ENCODE results near the gene HOXC6. TPM values are rescaled to one million over a fixed set of nuclear protein-coding genes. Genes with fewer than 3 reads are reported as not detected.
"Not testable (repeated sequence)": the region's sequence is repeated elsewhere in the genome, so short reads cannot be mapped to it uniquely, and the experiment has no call there.

Gene HOXC6
- polyA plus RNA-seq, 3 donors = not detected

DNA sequence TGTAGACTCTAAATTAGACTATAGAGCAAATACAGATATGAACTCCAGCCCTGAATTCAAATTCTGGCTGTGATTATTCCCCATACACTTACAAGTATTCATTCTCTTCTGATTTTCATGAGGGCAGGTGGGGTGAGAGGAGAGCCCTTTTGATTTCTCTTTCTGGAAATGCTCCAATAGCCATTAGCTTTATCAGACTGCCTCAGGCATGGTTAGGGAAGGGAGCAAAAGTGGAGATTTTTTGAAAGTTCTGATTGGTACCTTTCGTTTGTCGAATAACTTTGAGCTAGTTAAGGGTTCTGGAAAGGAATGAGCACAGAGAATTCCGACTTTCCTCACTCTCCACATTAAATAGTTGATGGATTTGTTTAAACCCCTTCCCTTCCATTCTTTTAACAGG, 12.4 kb downstream of the HOXC6 start:
- Histone ChIP-seq H4K20me1 (ENCODE audit: insufficient read depth, low read length) (no peaks in the 10 kb centered on the region), H3K4me2 (replicated peaks; ENCODE audit: extremely low read depth, low read length, poor library complexity, severe bottlenecking) (no peak overlapping the region), H3K36me3 (replicated peaks in 1 of 2; ENCODE audit: control insufficient read depth in 1 of 2, insufficient read depth in 2 of 2, low read length in 2 of 2) (no peaks in the 10 kb centered on the region), H3K27me3 (ENCODE audit: control insufficient read depth in 2 of 2, insufficient read depth in 2 of 2, low read length in 2 of 2) (peaks cover 84 to 98% of the 10 kb centered on the region in 2 donors), H2AFZ (ENCODE audit: insufficient read depth, low read depth, low read length, poor library complexity, severe bottlenecking) (no peak overlapping the region), H3K27ac (ENCODE audit: low read depth in 1 of 2, low read length in 2 of 2) (no peak overlapping the region), H3K4me1 (ENCODE audit: control insufficient read depth in 1 of 2, insufficient read depth in 2 of 2, low read length in 2 of 2) (no peaks in the 10 kb centered on the region), H3K79me2 (ENCODE audit: insufficient read depth, low read length) (no peaks in the 10 kb centered on the region), H3K4me3 (replicated peaks in 1 of 3; ENCODE audit: low read depth in 2 of 3, low read length in 3 of 3) (no peak overlapping the region), H3K9ac (ENCODE audit: insufficient read depth, low read length, poor library complexity, severe bottlenecking) (no peak overlapping the region), H3K9me3 (replicated peaks in 1 of 2; ENCODE audit: control insufficient read depth in 1 of 2, insufficient read depth in 1 of 2, low read length in 2 of 2) (peaks cover 0 to 36% of the 10 kb centered on the region in 2 donors)
- DNase-seq = no peak
- peak overlapping the region in 1 of 2 donors; percentile 71 for H3K4me3 Mint-ChIP-seq
- TF ChIP-seq, protein P1, sequence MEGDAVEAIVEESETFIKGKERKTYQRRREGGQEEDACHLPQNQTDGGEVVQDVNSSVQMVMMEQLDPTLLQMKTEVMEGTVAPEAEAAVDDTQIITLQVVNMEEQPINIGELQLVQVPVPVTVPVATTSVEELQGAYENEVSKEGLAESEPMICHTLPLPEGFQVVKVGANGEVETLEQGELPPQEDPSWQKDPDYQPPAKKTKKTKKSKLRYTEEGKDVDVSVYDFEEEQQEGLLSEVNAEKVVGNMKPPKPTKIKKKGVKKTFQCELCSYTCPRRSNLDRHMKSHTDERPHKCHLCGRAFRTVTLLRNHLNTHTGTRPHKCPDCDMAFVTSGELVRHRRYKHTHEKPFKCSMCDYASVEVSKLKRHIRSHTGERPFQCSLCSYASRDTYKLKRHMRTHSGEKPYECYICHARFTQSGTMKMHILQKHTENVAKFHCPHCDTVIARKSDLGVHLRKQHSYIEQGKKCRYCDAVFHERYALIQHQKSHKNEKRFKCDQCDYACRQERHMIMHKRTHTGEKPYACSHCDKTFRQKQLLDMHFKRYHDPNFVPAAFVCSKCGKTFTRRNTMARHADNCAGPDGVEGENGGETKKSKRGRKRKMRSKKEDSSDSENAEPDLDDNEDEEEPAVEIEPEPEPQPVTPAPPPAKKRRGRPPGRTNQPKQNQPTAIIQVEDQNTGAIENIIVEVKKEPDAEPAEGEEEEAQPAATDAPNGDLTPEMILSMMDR (IDR thresholded peaks at IDR 0.05) = no peak
- H3K9me3 Mint-ChIP-seq = peaks cover 0 to 22% (median 5%) of the 10 kb centered on the region in 7 donors
- peaks cover 95 to 98% (median 95%) of the 10 kb centered on the region in 3 donors for H3K27me3 Mint-ChIP-seq (ENCODE audit: low read depth in 3 of 3)
- H3K36me3 Mint-ChIP-seq = no peaks in the 10 kb centered on the region
- no peaks in the 10 kb centered on the region for H3K4me1 Mint-ChIP-seq
- no CpG with 5 or more reads among the region's 3 CpGs for WGBS (ENCODE audit: insufficient coverage)
- intact Hi-C loops (cut with micrococcal nuclease) = no loop called here
- H3K27ac Mint-ChIP-seq = no peak overlapping the region

DNA sequence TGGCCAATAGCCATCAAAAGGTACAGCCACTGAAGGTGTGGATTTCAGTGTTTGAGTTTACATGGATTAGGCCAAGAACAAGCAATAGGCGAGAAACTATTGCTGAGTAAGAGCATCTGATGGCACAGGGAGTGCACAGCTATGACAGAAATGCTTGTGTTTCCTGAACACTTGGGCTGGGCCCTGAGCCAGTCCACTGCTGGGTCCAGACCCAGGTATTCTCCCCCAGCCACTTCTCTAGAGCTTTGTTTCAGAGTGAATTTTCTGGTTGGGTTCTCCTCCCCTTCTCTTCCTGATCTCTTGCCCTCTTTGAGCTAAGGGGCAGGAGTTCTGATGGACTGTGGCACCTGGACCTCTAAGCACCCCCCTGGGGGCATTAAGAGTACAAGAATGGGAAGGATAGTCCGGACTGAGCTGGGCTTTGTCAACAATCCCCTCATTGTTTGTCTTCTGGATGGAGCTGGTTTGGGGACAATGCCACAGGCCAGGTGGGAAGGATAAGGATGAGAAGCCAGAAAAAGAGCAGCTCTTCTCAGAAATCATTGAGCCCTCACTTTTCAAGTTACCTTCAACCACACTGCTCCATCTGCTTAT, 13.0 kb downstream of the HOXC6 start:
- Histone ChIP-seq H2AFZ (ENCODE audit: insufficient read depth, low read depth, low read length, poor library complexity, severe bottlenecking) (no peak overlapping the region), H3K27me3 (ENCODE audit: control insufficient read depth in 2 of 2, insufficient read depth in 2 of 2, low read length in 2 of 2) (peaks cover 86 to 98% of the 10 kb centered on the region in 2 donors), H3K9me3 (replicated peaks in 1 of 2; ENCODE audit: control insufficient read depth in 1 of 2, insufficient read depth in 1 of 2, low read length in 2 of 2) (peaks cover 0 to 34% of the 10 kb centered on the region in 2 donors), H3K4me1 (ENCODE audit: control insufficient read depth in 1 of 2, insufficient read depth in 2 of 2, low read length in 2 of 2) (no peaks in the 10 kb centered on the region), H3K4me2 (replicated peaks; ENCODE audit: extremely low read depth, low read length, poor library complexity, severe bottlenecking) (no peak overlapping the region), H4K20me1 (ENCODE audit: insufficient read depth, low read length) (no peaks in the 10 kb centered on the region), H3K36me3 (replicated peaks in 1 of 2; ENCODE audit: control insufficient read depth in 1 of 2, insufficient read depth in 2 of 2, low read length in 2 of 2) (no peaks in the 10 kb centered on the region), H3K9ac (ENCODE audit: insufficient read depth, low read length, poor library complexity, severe bottlenecking) (no peak overlapping the region), H3K27ac (ENCODE audit: low read depth in 1 of 2, low read length in 2 of 2) (no peak overlapping the region), H3K79me2 (ENCODE audit: insufficient read depth, low read length) (no peaks in the 10 kb centered on the region), H3K4me3 (replicated peaks in 1 of 3; ENCODE audit: low read depth in 2 of 3, low read length in 3 of 3) (no peak overlapping the region)
- no peak overlapping the region for H3K27ac Mint-ChIP-seq
- DNase-seq = no peak
- intact Hi-C loops (cut with micrococcal nuclease) = no loop called here
- peaks cover 95 to 98% (median 95%) of the 10 kb centered on the region in 3 donors for H3K27me3 Mint-ChIP-seq (ENCODE audit: low read depth in 3 of 3)
- TF ChIP-seq, protein P1 (IDR thresholded peaks at IDR 0.05) = no peak
- peaks cover 0 to 21% (median 5%) of the 10 kb centered on the region in 7 donors for H3K9me3 Mint-ChIP-seq
- H3K4me1 Mint-ChIP-seq = no peaks in the 10 kb centered on the region
- H3K4me3 Mint-ChIP-seq = peak overlapping the region in 1 of 2 donors; percentile 60
- 38% methylated on average over 1 of the region's 2 CpGs for WGBS (ENCODE audit: insufficient coverage)
- H3K36me3 Mint-ChIP-seq = no peaks in the 10 kb centered on the region

DNA sequence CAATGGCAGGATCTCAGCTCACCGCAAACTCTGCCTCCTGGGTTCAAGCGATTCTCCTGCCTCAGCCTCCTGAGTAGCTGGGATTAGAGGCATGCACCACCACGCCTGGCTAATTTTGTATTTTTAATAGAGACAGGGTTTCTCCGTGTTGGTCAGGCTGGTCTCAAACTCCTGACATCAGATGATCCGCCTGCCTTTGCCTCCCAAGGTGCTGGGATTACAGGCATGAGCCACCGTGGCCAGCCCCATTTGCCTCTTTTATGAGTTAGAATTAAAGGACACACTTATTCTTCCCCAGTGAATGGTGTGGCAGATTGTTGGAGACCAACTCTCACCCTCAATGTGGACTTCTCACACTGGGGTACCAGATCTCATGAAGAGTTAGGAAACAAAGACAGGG, 13.8 kb downstream of the HOXC6 start:
- H3K27ac ChIP-seq (ENCODE audit: low read depth in 1 of 2, low read length in 2 of 2); DNase-seq; intact Hi-C loops (cut with micrococcal nuclease); H3K4me1 Mint-ChIP-seq; H3K36me3 Mint-ChIP-seq; H3K4me2 ChIP-seq (replicated peaks; ENCODE audit: extremely low read depth, low read length, poor library complexity, severe bottlenecking); H3K27ac Mint-ChIP-seq; H3K4me1 ChIP-seq (ENCODE audit: control insufficient read depth in 1 of 2, insufficient read depth in 2 of 2, low read length in 2 of 2); H2AFZ ChIP-seq (ENCODE audit: insufficient read depth, low read depth, low read length, poor library complexity, severe bottlenecking); H4K20me1 ChIP-seq (ENCODE audit: insufficient read depth, low read length); H3K79me2 ChIP-seq (ENCODE audit: insufficient read depth, low read length); H3K4me3 ChIP-seq (replicated peaks in 1 of 3; ENCODE audit: low read depth in 2 of 3, low read length in 3 of 3); H3K9ac ChIP-seq (ENCODE audit: insufficient read depth, low read length, poor library complexity, severe bottlenecking); H3K36me3 ChIP-seq (replicated peaks in 1 of 2; ENCODE audit: control insufficient read depth in 1 of 2, insufficient read depth in 2 of 2, low read length in 2 of 2): not testable (repeated sequence)
- Histone ChIP-seq H3K27me3 (ENCODE audit: control insufficient read depth in 2 of 2, insufficient read depth in 2 of 2, low read length in 2 of 2) (peaks cover 88 to 98% of the 10 kb centered on the region in 2 donors), H3K9me3 (replicated peaks in 1 of 2; ENCODE audit: control insufficient read depth in 1 of 2, insufficient read depth in 1 of 2, low read length in 2 of 2) (peaks cover 1 to 38% of the 10 kb centered on the region in 2 donors)
- Mint-ChIP-seq H3K27me3 (ENCODE audit: low read depth in 3 of 3) (peaks cover 95 to 98% (median 95%) of the 10 kb centered on the region in 3 donors), H3K4me3 (peak overlapping the region in 1 of 2 donors; percentile 52), H3K9me3 (peaks cover 0 to 22% (median 5%) of the 10 kb centered on the region in 7 donors)
- WGBS (ENCODE audit: insufficient coverage) = 43% methylated on average over 2 of the region's 6 CpGs

Measured in CD14-positive monocyte (primary cell).